Measurements from ENCODE around the gene GJB5.
"Not testable (repeated sequence)": the region's sequence is repeated elsewhere in the genome, so short reads cannot be mapped to it uniquely, and the experiment has no call there.

The GJB5 gene

GRCh38 chr1:34757386-34757785 lies 2.5 kb downstream of the GJB5 start:
- Mint-ChIP-seq H3K27ac (no peak overlapping the region), H3K27me3 (no peaks in the 10 kb centered on the region), H3K4me1 (ENCODE audit: low read depth) (no peaks in the 10 kb centered on the region), H3K4me3 (no peak overlapping the region), H3K9me3 (no peaks in the 10 kb centered on the region), H3K36me3 (ENCODE audit: low read depth) (no peaks in the 10 kb centered on the region)

- Mint-ChIP-seq H3K36me3 (ENCODE audit: low read depth) (no peaks in the 10 kb centered on the region), H3K4me1 (ENCODE audit: low read depth) (no peaks in the 10 kb centered on the region), H3K4me3 (no peak overlapping the region), H3K27me3 (no peaks in the 10 kb centered on the region), H3K9me3 (no peaks in the 10 kb centered on the region), H3K27ac (no peak overlapping the region)
Observed at GRCh38 chr1:34758751-34759150, 3.9 kb downstream of the GJB5 start.

- Mint-ChIP-seq H3K4me1 (ENCODE audit: low read depth) (no peaks in the 10 kb centered on the region), H3K27me3 (no peaks in the 10 kb centered on the region), H3K9me3 (no peaks in the 10 kb centered on the region), H3K36me3 (ENCODE audit: low read depth) (no peaks in the 10 kb centered on the region), H3K27ac (no peak within 1 kb of the TSS), H3K4me3 (no peak within 1 kb of the TSS)
Observed at GRCh38 chr1:34759503-34760357, 4.9 kb downstream of the GJB5 start, which contains the start of gene GJB4. Gene GJB4 (plus strand): TSS chr1:34759740. CDS start chr1:34761255, 1,515 bp downstream.

GRCh38 chr1:34761176-34761761 lies 6.4 kb downstream of the GJB5 start:
- Mint-ChIP-seq H3K4me3 (no peak overlapping the region), H3K27ac (no peak overlapping the region), H3K4me1 (ENCODE audit: low read depth) (no peaks in the 10 kb centered on the region), H3K36me3 (ENCODE audit: low read depth) (no peaks in the 10 kb centered on the region), H3K9me3 (no peaks in the 10 kb centered on the region), H3K27me3 (no peaks in the 10 kb centered on the region)

GRCh38 chr1:34761776-34762307 lies 7.0 kb downstream of the GJB5 start:
- no peak overlapping the region for H3K27ac Mint-ChIP-seq
- no peak overlapping the region for H3K4me3 Mint-ChIP-seq
- no peaks in the 10 kb centered on the region for H3K36me3 Mint-ChIP-seq (ENCODE audit: low read depth)
- H3K9me3 Mint-ChIP-seq, result no peaks in the 10 kb centered on the region
- H3K4me1 Mint-ChIP-seq (ENCODE audit: low read depth), result no peaks in the 10 kb centered on the region
- H3K27me3 Mint-ChIP-seq, result no peaks in the 10 kb centered on the region

GRCh38 chr1:34762474-34763141 lies 7.8 kb downstream of the GJB5 start:
- Mint-ChIP-seq H3K9me3 (no peaks in the 10 kb centered on the region), H3K27me3 (no peaks in the 10 kb centered on the region), H3K4me1 (ENCODE audit: low read depth) (no peaks in the 10 kb centered on the region), H3K27ac (no peak overlapping the region), H3K4me3 (no peak overlapping the region), H3K36me3 (ENCODE audit: low read depth) (no peaks in the 10 kb centered on the region)

GRCh38 chr1:34763142-34763781 lies 8.4 kb downstream of the GJB5 start:
- no peaks in the 10 kb centered on the region for H3K27me3 Mint-ChIP-seq
- no peaks in the 10 kb centered on the region for H3K36me3 Mint-ChIP-seq (ENCODE audit: low read depth)
- H3K27ac Mint-ChIP-seq, result no peak overlapping the region
- H3K9me3 Mint-ChIP-seq, result no peaks in the 10 kb centered on the region
- H3K4me1 Mint-ChIP-seq (ENCODE audit: low read depth), result no peaks in the 10 kb centered on the region
- no peak overlapping the region for H3K4me3 Mint-ChIP-seq

GRCh38 chr1:34768856-34769255 lies 14.0 kb downstream of the GJB5 start:
- Mint-ChIP-seq H3K27me3 (peaks cover 4% of the 10 kb centered on the region), H3K9me3 (no peaks in the 10 kb centered on the region), H3K4me1 (ENCODE audit: low read depth) (no peaks in the 10 kb centered on the region), H3K27ac (no peak overlapping the region), H3K36me3 (ENCODE audit: low read depth) (no peaks in the 10 kb centered on the region), H3K4me3 (no peak overlapping the region)

GRCh38 chr1:34770891-34771504 lies 16.2 kb downstream of the GJB5 start:
- no peak overlapping the region for H3K27ac Mint-ChIP-seq
- no peaks in the 10 kb centered on the region for H3K4me1 Mint-ChIP-seq (ENCODE audit: low read depth)
- H3K27me3 Mint-ChIP-seq, result peaks cover 4% of the 10 kb centered on the region
- H3K4me3 Mint-ChIP-seq, result no peak overlapping the region
- no peaks in the 10 kb centered on the region for H3K36me3 Mint-ChIP-seq (ENCODE audit: low read depth)
- H3K9me3 Mint-ChIP-seq, result no peaks in the 10 kb centered on the region

GRCh38 chr1:34771573-34772371 lies 16.9 kb downstream of the GJB5 start:
- no peak overlapping the region for H3K27ac Mint-ChIP-seq
- no peaks in the 10 kb centered on the region for H3K9me3 Mint-ChIP-seq
- H3K27me3 Mint-ChIP-seq, result peaks cover 4% of the 10 kb centered on the region
- H3K4me1 Mint-ChIP-seq (ENCODE audit: low read depth), result no peaks in the 10 kb centered on the region
- H3K4me3 Mint-ChIP-seq, result no peak overlapping the region
- no peaks in the 10 kb centered on the region for H3K36me3 Mint-ChIP-seq (ENCODE audit: low read depth)

GRCh38 chr1:34773114-34773513 lies 18.3 kb downstream of the GJB5 start:
- H3K36me3 Mint-ChIP-seq (ENCODE audit: low read depth); H3K27ac Mint-ChIP-seq; H3K4me1 Mint-ChIP-seq (ENCODE audit: low read depth); H3K9me3 Mint-ChIP-seq; H3K4me3 Mint-ChIP-seq; H3K27me3 Mint-ChIP-seq: not testable (repeated sequence)

- Mint-ChIP-seq H3K4me3 (no peak overlapping the region), H3K4me1 (ENCODE audit: low read depth) (no peaks in the 10 kb centered on the region), H3K36me3 (ENCODE audit: low read depth) (no peaks in the 10 kb centered on the region), H3K27me3 (peaks cover 23% of the 10 kb centered on the region), H3K27ac (no peak overlapping the region), H3K9me3 (no peaks in the 10 kb centered on the region)
Observed at GRCh38 chr1:34774957-34775356, 20.1 kb downstream of the GJB5 start.

- Mint-ChIP-seq H3K36me3 (ENCODE audit: low read depth) (no peaks in the 10 kb centered on the region), H3K27me3 (peaks cover 35% of the 10 kb centered on the region), H3K4me1 (ENCODE audit: low read depth) (no peaks in the 10 kb centered on the region), H3K4me3 (no peak overlapping the region), H3K27ac (no peak overlapping the region), H3K9me3 (no peaks in the 10 kb centered on the region)
Observed at GRCh38 chr1:34776911-34777310, 22.1 kb downstream of the GJB5 start.

All from stimulated activated naive CD8-positive, alpha-beta T cell treated with anti-CD3 and anti-CD28 coated beads, Interleukin-15, Interleukin-2, amounts not matched to agents 100 ng/mL and 50 ng/mL, for 24 hours (primary cell).